H9 (cell line): ENCODE data around the gene NEDD4L. TPM values are rescaled to one million over a fixed set of nuclear protein-coding genes. Genes with fewer than 3 reads are reported as not detected.

Experiments used
- DNase-seq: peaks from one replicate; pipeline ENCODE4 v3.0.0-alpha.2; 2017
- H2AFZ ChIP-seq: one replicate; pipeline ENCODE4 v1.6.1; 2013; ENCODE audit warnings: mild to moderate bottlenecking, low read length, control low read depth, moderate library complexity
- H2AK5ac ChIP-seq: 2 replicates; pipeline ENCODE4 v1.6.1; 2013; ENCODE audit warnings: low read length, control low read depth, mixed read lengths; ENCODE audit not compliant: insufficient read length
- H2BK120ac ChIP-seq: one replicate; pipeline ENCODE4 v1.6.1; 2013; ENCODE audit warnings: low read depth, mild to moderate bottlenecking, low read length, control low read depth, inconsistent platforms; ENCODE audit not compliant: poor library complexity, severe bottlenecking
- H2BK12ac ChIP-seq: 2 replicates; pipeline ENCODE4 v1.6.1; 2013; ENCODE audit warnings: low read length, control low read depth, mixed read lengths, low read depth; ENCODE audit not compliant: insufficient read length
- H2BK15ac ChIP-seq: 2 replicates; pipeline ENCODE4 v1.6.1; 2013; ENCODE audit warnings: low read depth, low read length, control low read depth
- H2BK20ac ChIP-seq: one replicate; pipeline ENCODE4 v1.6.1; 2013; ENCODE audit warnings: low read depth, mild to moderate bottlenecking, low read length, control low read depth, inconsistent platforms; ENCODE audit not compliant: poor library complexity, severe bottlenecking
- H2BK5ac ChIP-seq: 2 replicates; pipeline ENCODE4 v1.6.1; 2013; ENCODE audit warnings: low read length, control low read depth, mixed read lengths; ENCODE audit not compliant: insufficient read length
- H3K14ac ChIP-seq: 2 replicates; pipeline ENCODE4 v1.6.1; 2013; ENCODE audit warnings: low read length, control low read depth; ENCODE audit not compliant: insufficient read depth
- H3K18ac ChIP-seq: 2 replicates; pipeline ENCODE4 v1.6.1; 2013; ENCODE audit warnings: low read depth, mild to moderate bottlenecking, mixed read lengths, low read length, control low read depth; ENCODE audit not compliant: insufficient read length
- H3K23ac ChIP-seq: 2 replicates; pipeline ENCODE4 v1.6.1; 2013; ENCODE audit warnings: low read length, control low read depth, mixed read lengths, low read depth; ENCODE audit not compliant: insufficient read length
- H3K23me2 ChIP-seq: 2 replicates; pipeline ENCODE4 v1.6.1; 2013; ENCODE audit warnings: low read depth, mild to moderate bottlenecking, mixed read lengths, low read length, control low read depth; ENCODE audit not compliant: insufficient read length, poor library complexity, severe bottlenecking
- H3K27ac ChIP-seq: 2 replicates; pipeline ENCODE4 v1.5.1; 2013; ENCODE audit warnings: low read length, control low read depth, mixed read lengths, low read depth; ENCODE audit not compliant: insufficient read length
- H3K27me3 ChIP-seq: 2 replicates; pipeline ENCODE4 v1.6.1; 2013; ENCODE audit warnings: low read length, control low read depth, inconsistent platforms; ENCODE audit not compliant: insufficient read depth
- H3K4ac ChIP-seq: 2 replicates; pipeline ENCODE4 v1.6.1; 2013; ENCODE audit warnings: low read depth, mild to moderate bottlenecking, control low read depth, inconsistent platforms, low read length, moderate library complexity
- H3K4me1 ChIP-seq: 2 replicates; pipeline ENCODE4 v1.6.1; 2013; ENCODE audit warnings: low read length, control low read depth, inconsistent platforms; ENCODE audit not compliant: insufficient read depth
- H3K4me2 ChIP-seq: 2 replicates; pipeline ENCODE4 v1.6.1; 2013; ENCODE audit warnings: low read length, control low read depth, mixed read lengths; ENCODE audit not compliant: insufficient read length, insufficient read depth
- H3K56ac ChIP-seq: 2 replicates; pipeline ENCODE4 v1.6.1; 2013; ENCODE audit warnings: low read depth, mild to moderate bottlenecking, mixed read lengths, low read length, control low read depth; ENCODE audit not compliant: insufficient read length
- H3K79me1 ChIP-seq: 2 replicates; pipeline ENCODE4 v1.6.1; 2013; ENCODE audit warnings: low read depth, mild to moderate bottlenecking, moderate library complexity, low read length, control low read depth, inconsistent platforms; ENCODE audit not compliant: insufficient read depth, poor library complexity, severe bottlenecking
- H3K79me2 ChIP-seq: 2 replicates; pipeline ENCODE4 v1.6.1; 2013; ENCODE audit warnings: low read length, control low read depth, inconsistent platforms; ENCODE audit not compliant: insufficient read depth
- H3K9ac ChIP-seq: 2 replicates; pipeline ENCODE4 v1.6.1; 2013; ENCODE audit warnings: low read length, control low read depth, mixed read lengths; ENCODE audit not compliant: insufficient read length; ENCODE audit errors: extremely low read depth
- H3K9me3 ChIP-seq: one replicate; pipeline ENCODE4 v1.6.1; 2013; ENCODE audit warnings: low read depth, low read length, inconsistent platforms; ENCODE audit not compliant: control insufficient read depth
- H3T11ph ChIP-seq: one replicate; pipeline ENCODE4 v1.6.1; 2013; ENCODE audit warnings: mild to moderate bottlenecking, low read length, control low read depth, inconsistent platforms
- H4K20me1 ChIP-seq: one replicate; pipeline ENCODE4 v1.6.1; 2013; ENCODE audit not compliant: control insufficient read depth, insufficient read length, insufficient read depth
- H4K5ac ChIP-seq: 2 replicates; pipeline ENCODE4 v1.6.1; 2013; ENCODE audit warnings: low read depth, mild to moderate bottlenecking, mixed read lengths, low read length, control low read depth; ENCODE audit not compliant: insufficient read length
- H4K8ac ChIP-seq: replicated peaks from 2 replicates; pipeline ENCODE4 v1.6.1; 2013; ENCODE audit warnings: low read length, control low read depth, mixed read lengths, low read depth; ENCODE audit not compliant: insufficient read length
- H4K91ac ChIP-seq: 2 replicates; pipeline ENCODE4 v1.6.1; 2013; ENCODE audit warnings: low read depth, mild to moderate bottlenecking, moderate library complexity, mixed read lengths, low read length, control low read depth; ENCODE audit not compliant: insufficient read length
- H3K27ac Mint-ChIP-seq, 3 experiments: 2 replicates in 2 of 3; 3 replicates in 1 of 3; pipeline ENCODE4 v1.8.0; 2020 to 2021; ENCODE audit warnings: mixed read lengths in 3 of 3, mild to moderate bottlenecking in 1 of 3, moderate library complexity in 1 of 3
- H3K27me3 Mint-ChIP-seq: 2 replicates; pipeline ENCODE4 v1.8.0; 2021; ENCODE audit warnings: low read depth, mild to moderate bottlenecking, moderate library complexity, mixed read lengths
- H3K36me3 Mint-ChIP-seq, 3 experiments: 2 replicates in 2 of 3; 3 replicates in 1 of 3; pipeline ENCODE4 v1.8.0; 2020 to 2021; ENCODE audit warnings: low read depth in 3 of 3, mixed read lengths in 3 of 3; ENCODE audit not compliant: insufficient read depth in 1 of 3
- H3K4me1 Mint-ChIP-seq, 2 experiments: 2 replicates each; pipeline ENCODE4 v1.8.0; 2020; ENCODE audit warnings: mixed read lengths in 2 of 2
- H3K4me3 Mint-ChIP-seq, 2 experiments: 2 replicates in 1 of 2; 3 replicates in 1 of 2; pipeline ENCODE4 v1.8.0; 2020 to 2021; ENCODE audit warnings: mild to moderate bottlenecking in 2 of 2, mixed read lengths in 2 of 2, moderate library complexity in 1 of 2
- H3K9me3 Mint-ChIP-seq, 2 experiments: 2 replicates in 1 of 2; 3 replicates in 1 of 2; pipeline ENCODE4 v1.8.0; 2020; ENCODE audit warnings: mild to moderate bottlenecking in 2 of 2, mixed read lengths in 2 of 2, moderate library complexity in 1 of 2
- WGBS: extraction: QIAGEN DNeasy Blood & Tissue Kit; methylation state at CpG from one replicate; pipeline ENCODE4 v1.1.7; 2013; ENCODE audit warnings: missing lambda C conversion rate, low lambda C conversion rate, mixed read lengths; ENCODE audit not compliant: insufficient read length; ENCODE audit errors: extremely low coverage; 5-methylcytosine and 5-hydroxymethylcytosine counted together
- total RNA-seq: library from RNA; stranded (reverse); gene quantifications from 2 replicates; pipeline ENCODE4 v1.2.1, GENCODE V29; 2021
- TF ChIP-seq, protein P1 (sequence below): fragments of 200-600 bp; sonication (generic); conservative IDR thresholded peaks from 3 replicates; pipeline ENCODE4 v1.8.0; 2021; ENCODE audit warnings: antibody characterized with exemption, mild to moderate bottlenecking

Gene NEDD4L
- total RNA-seq, 1 experiment from 2014 or later = 76.3 TPM

DNA sequence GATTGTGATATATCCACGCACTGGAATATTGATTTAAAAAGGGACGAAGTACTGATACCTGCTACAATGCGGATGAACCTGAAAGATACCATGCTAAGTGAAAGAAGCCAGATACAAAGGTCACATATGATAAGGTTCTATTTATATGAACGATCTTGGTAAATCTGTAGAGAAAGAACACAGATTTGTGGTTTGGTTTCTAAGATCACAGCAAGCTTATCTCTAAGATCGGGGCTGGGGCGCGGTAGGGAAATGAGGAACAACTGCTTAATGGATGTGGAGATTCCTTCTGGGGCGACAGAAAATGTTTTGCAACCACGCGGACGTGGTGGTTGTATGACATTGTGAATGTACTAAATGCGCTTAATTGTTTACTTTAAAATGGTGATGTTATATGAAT is 60.1 kb downstream of the NEDD4L start:
- Histone ChIP-seq H2AFZ (no peak overlapping the region), H3K79me2 (no peaks in the 10 kb centered on the region; the same call in 1 of the 2 replicates), H2BK15ac (no peak overlapping the region), H3K4ac (no peak overlapping the region), H3K4me2 (no peak overlapping the region), H4K5ac (no peak overlapping the region), H2BK5ac (no peak overlapping the region), H3K27me3 (no peaks in the 10 kb centered on the region), H3K9me3 (no peaks in the 10 kb centered on the region), H2BK120ac (no peak overlapping the region), H3K23ac (no peak overlapping the region), H3K23me2 (no peaks in the 10 kb centered on the region), H3K18ac (no peak overlapping the region), H3T11ph (no peak overlapping the region), H4K91ac (no peak overlapping the region), H2AK5ac (no peak overlapping the region), H4K20me1 (no peaks in the 10 kb centered on the region), H3K14ac (no peak overlapping the region), H3K9ac (no peak overlapping the region), H4K8ac (no peak overlapping the region), H3K79me1 (no peaks in the 10 kb centered on the region), H3K27ac (no peak overlapping the region), H2BK12ac (no peak overlapping the region), H2BK20ac (no peak overlapping the region), H3K56ac (no peak overlapping the region), H3K4me1 (peaks cover 13% of the 10 kb centered on the region; the same call in 1 of the 2 replicates)
- H3K27me3 Mint-ChIP-seq = no peaks in the 10 kb centered on the region
- TF ChIP-seq, protein P1, sequence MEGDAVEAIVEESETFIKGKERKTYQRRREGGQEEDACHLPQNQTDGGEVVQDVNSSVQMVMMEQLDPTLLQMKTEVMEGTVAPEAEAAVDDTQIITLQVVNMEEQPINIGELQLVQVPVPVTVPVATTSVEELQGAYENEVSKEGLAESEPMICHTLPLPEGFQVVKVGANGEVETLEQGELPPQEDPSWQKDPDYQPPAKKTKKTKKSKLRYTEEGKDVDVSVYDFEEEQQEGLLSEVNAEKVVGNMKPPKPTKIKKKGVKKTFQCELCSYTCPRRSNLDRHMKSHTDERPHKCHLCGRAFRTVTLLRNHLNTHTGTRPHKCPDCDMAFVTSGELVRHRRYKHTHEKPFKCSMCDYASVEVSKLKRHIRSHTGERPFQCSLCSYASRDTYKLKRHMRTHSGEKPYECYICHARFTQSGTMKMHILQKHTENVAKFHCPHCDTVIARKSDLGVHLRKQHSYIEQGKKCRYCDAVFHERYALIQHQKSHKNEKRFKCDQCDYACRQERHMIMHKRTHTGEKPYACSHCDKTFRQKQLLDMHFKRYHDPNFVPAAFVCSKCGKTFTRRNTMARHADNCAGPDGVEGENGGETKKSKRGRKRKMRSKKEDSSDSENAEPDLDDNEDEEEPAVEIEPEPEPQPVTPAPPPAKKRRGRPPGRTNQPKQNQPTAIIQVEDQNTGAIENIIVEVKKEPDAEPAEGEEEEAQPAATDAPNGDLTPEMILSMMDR = no peak
- WGBS = no CpG with 5 or more reads among the region's 12 CpGs
- H3K27ac Mint-ChIP-seq = no peak overlapping the region
- peaks cover 0 to 10% (median 6%) of the 10 kb centered on the region in 3 experiments; a peak in 2 of 7 replicates for H3K36me3 Mint-ChIP-seq
- no peak overlapping the region for H3K4me3 Mint-ChIP-seq
- H3K4me1 Mint-ChIP-seq = peaks cover 64 to 67% of the 10 kb centered on the region in 2 experiments
- no peak for DNase-seq
- H3K9me3 Mint-ChIP-seq = no peaks in the 10 kb centered on the region
